ENCODE measurements around the gene LTBP1.

The LTBP1 gene

DNA sequence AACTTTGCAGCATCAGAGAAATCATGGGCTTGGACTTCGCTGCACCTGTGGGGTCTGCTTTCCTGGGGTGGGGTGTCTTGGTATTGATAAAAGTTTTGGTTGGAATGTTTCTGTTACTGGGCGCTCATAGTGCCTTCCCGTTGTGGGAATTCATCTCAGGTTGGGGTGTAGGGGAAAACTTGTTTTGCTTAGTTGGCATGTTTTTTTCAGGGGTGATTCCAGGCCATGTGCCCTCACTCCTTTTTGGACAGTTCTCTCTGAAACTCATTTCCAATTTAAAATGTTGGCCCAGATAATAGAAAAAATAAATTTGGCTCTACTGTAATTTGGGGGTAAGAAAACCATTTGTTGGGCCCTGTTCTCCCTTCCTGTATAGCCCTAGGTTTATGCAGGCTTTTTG is 1.5 kb downstream of the LTBP1 start:
- Histone ChIP-seq H3K27me3 (no peaks in the 10 kb centered on the region), H3K36me3 (no peaks in the 10 kb centered on the region), H3K4me1 (peaks cover 0 to 15% (median 9%) of the 10 kb centered on the region in 4 donors), H3K9me3 (no peaks in the 10 kb centered on the region), H3K27ac (peak overlapping the region in 1 of 2 donors; percentile 82), H3K4me3 (peak overlapping the region; percentile 77 to 82)
- intact Hi-C loops (cut with DNase I; ENCODE audit: low total_unique reads): loop anchor here (5.0 kb wide), 1 partner anchor 74 kb away; no protein-coding TSS in a partner anchor
- TF ChIP-seq, protein P1, sequence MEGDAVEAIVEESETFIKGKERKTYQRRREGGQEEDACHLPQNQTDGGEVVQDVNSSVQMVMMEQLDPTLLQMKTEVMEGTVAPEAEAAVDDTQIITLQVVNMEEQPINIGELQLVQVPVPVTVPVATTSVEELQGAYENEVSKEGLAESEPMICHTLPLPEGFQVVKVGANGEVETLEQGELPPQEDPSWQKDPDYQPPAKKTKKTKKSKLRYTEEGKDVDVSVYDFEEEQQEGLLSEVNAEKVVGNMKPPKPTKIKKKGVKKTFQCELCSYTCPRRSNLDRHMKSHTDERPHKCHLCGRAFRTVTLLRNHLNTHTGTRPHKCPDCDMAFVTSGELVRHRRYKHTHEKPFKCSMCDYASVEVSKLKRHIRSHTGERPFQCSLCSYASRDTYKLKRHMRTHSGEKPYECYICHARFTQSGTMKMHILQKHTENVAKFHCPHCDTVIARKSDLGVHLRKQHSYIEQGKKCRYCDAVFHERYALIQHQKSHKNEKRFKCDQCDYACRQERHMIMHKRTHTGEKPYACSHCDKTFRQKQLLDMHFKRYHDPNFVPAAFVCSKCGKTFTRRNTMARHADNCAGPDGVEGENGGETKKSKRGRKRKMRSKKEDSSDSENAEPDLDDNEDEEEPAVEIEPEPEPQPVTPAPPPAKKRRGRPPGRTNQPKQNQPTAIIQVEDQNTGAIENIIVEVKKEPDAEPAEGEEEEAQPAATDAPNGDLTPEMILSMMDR (IDR thresholded peaks at IDR 0.05): no peak
- DNase-seq: no peak

DNA sequence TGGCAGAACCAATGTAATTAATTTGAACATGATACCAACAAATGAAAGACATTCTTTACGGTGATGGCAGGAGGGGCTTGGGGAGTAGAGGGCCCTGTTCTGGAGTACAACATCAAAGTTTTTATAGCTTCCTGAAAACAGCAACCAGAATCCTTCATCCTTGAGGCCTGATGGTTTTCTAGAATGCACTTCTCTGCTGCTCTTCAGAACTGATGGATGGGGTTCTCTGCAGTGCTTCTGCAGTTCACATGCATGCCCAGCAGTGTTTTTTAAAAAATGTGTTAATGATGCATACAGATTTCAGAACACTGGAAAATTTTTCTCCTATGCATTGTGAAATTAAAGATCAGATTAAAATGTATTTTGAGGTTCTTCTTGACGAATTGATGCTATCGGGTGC is 2.5 kb downstream of the LTBP1 start:
- no peak for DNase-seq
- Histone ChIP-seq H3K27me3 (no peaks in the 10 kb centered on the region), H3K27ac (no peak overlapping the region), H3K4me1 (peaks cover 0 to 15% (median 9%) of the 10 kb centered on the region in 4 donors), H3K4me3 (no peak overlapping the region), H3K9me3 (no peaks in the 10 kb centered on the region), H3K36me3 (no peaks in the 10 kb centered on the region)
- intact Hi-C loops (cut with DNase I; ENCODE audit: low total_unique reads): loop anchor here (5.0 kb wide), 1 partner anchor 73 kb away; no protein-coding TSS in a partner anchor
- TF ChIP-seq, protein P1 (IDR thresholded peaks at IDR 0.05): no peak

DNA sequence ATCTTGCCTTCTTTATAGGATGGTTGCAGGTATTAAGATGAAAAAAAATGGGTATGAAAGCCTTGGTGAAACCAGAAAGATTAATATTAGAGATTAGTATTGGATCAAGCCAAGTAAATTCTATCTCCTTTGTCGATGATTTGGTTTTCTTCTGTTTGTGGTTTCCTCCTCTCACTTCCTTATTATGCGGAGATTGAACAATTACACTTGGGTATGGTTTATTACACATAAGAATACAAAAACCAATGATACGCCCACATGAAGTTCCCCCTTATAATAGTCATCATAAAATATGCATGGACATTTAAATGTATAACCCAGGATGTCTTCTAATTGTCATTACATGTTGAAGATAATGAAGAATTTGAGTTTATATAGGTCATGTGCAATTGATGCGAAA is 4.9 kb downstream of the LTBP1 start:
- H3K9me3 ChIP-seq: no peaks in the 10 kb centered on the region
- no peak for DNase-seq
- H3K27ac ChIP-seq: no peak overlapping the region
- intact Hi-C loops (cut with DNase I; ENCODE audit: low total_unique reads): no loop called here
- H3K4me3 ChIP-seq: no peak overlapping the region
- TF ChIP-seq, protein P1 (IDR thresholded peaks at IDR 0.05): no peak
- H3K27me3 ChIP-seq: no peaks in the 10 kb centered on the region
- H3K4me1 ChIP-seq: peaks cover 0 to 15% (median 9%) of the 10 kb centered on the region in 4 donors
- H3K36me3 ChIP-seq: no peaks in the 10 kb centered on the region

DNA sequence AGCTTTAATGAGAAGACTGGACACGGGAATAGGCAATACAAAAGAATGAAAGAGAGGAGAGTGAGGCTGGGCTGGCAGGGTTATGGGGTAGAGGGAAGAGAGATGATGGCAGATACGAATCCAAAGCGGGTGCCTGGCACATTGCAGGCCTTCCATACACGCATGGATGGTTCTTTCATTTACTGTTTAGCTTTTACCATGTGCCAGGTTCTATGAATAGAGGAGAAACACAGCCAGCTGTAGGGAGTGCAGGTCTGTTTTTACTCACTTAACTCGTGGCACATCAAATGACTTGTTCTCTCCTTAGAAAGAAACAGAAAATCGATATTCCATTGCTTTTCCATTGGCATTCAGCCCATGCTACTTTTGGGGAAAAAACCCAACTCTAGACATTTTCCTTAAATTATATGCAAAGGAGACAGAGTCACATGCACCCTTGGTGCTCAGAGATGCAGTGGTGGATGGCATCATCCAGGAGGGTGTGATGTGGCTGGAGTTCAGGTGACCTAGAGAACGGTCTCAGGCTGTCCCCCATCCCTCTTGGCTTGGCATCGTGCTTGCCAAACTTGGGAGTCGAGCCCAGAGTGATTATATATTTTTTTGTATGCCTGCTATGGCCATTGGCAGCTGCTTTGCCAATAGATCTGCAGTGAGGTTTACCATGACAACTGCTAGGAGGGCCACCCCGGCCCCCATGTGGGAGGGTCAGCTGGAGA is 6.2 kb downstream of the LTBP1 start:
- no peak overlapping the region for H3K4me3 ChIP-seq
- no peaks in the 10 kb centered on the region for H3K27me3 ChIP-seq
- H3K4me1 ChIP-seq: peaks cover 0 to 15% (median 7%) of the 10 kb centered on the region in 4 donors
- no peak for DNase-seq
- H3K27ac ChIP-seq: no peak overlapping the region
- no peaks in the 10 kb centered on the region for H3K9me3 ChIP-seq
- no peaks in the 10 kb centered on the region for H3K36me3 ChIP-seq
- TF ChIP-seq, protein P1 (IDR thresholded peaks at IDR 0.05): no peak
- intact Hi-C loops (cut with DNase I; ENCODE audit: low total_unique reads): no loop called here

DNA sequence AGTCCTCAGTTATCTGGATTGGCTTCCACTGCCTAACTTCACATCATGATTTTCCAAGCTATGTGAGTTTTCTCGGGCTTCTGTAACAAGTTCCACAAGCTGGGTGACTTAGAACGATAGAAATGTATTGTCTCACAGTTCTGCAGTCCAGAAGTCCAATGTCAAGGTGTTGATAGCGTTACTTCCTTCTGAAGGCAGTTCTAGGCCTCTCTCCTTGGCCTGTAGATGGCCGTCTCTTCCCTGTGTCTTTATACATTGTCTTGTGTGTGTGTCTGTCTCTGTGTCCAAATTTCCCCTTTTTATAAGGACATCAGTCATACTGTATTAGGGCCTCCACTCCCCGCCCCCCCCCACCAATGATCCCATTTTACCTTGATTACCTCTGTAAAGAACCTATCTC is 7.5 kb downstream of the LTBP1 start:
- no peak overlapping the region for H3K27ac ChIP-seq
- intact Hi-C loops (cut with DNase I; ENCODE audit: low total_unique reads): no loop called here
- H3K36me3 ChIP-seq: no peaks in the 10 kb centered on the region
- no peaks in the 10 kb centered on the region for H3K9me3 ChIP-seq
- TF ChIP-seq, protein P1 (IDR thresholded peaks at IDR 0.05): no peak
- no peaks in the 10 kb centered on the region for H3K27me3 ChIP-seq
- DNase-seq: no peak
- H3K4me3 ChIP-seq: no peak overlapping the region
- peaks cover 0 to 14% (median 2%) of the 10 kb centered on the region in 4 donors for H3K4me1 ChIP-seq
